ENCODE data around the gene MTCH1. TPM values are rescaled to one million over a fixed set of nuclear protein-coding genes. Genes with fewer than 3 reads are reported as not detected.

The MTCH1 gene
- total RNA-seq, 1 experiment from 2014 or later = 84.4 TPM

DNA sequence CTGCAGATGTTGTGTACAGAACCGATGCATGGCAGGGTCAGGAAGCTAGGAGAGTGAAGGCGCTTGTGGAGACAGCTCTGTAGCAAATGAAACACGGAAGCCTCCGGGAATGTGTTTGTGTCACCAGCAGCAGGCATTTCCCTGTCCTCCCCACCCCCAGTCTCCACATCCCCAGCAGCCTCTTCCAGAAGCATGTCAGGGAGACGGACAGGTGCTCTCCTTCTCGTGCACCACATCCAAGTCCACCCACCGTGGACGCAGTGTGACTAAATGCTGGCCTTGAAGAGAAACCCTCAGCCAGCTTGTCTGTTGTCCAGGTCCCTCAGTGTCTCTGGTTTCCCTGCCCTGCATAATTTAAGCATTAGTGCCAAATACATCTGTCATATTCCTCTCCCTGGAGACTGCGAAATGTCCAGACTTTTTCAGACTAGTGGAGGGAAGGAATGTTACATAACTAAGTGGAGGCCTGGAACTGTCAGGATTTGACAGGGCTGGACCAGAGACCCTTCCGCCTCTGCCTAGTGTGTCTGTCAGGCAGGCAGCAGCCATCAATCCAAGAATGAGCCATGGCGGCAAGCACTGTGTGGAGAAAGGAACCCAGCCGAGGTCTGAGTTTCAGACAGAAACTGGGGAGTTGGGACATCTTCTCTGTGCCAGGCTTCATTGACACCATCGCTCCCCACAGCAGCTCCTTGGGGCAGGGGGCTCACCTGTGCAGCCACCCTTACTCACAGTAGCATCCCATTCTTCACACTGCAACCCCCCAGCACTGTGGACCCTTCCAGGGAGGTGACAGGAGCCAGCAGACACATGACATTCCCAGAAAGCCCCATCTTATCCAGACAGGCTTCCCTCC lies 58.1 kb downstream of the MTCH1 start:
- H3K9me3 ChIP-seq (ENCODE audit: low read length) = no peaks in the 10 kb centered on the region
- H3K9me2 ChIP-seq (replicated peaks; ENCODE audit: insufficient read depth, low read length) = no peaks in the 10 kb centered on the region
- no peaks in the 10 kb centered on the region for H3K4me1 ChIP-seq (ENCODE audit: low read length)
- H3K27ac ChIP-seq (ENCODE audit: low read length) = no peak overlapping the region
- H3K36me3 ChIP-seq (ENCODE audit: insufficient read depth, low read length) = no peaks in the 10 kb centered on the region
- H3K9ac ChIP-seq (ENCODE audit: low read length) = no peak overlapping the region
- H4K20me1 ChIP-seq (ENCODE audit: insufficient read depth, low read depth, low read length) = no peaks in the 10 kb centered on the region
- H3K4me3 ChIP-seq (ENCODE audit: low read length) = no peak overlapping the region
- no peak for DNase-seq
- no peaks in the 10 kb centered on the region for H3K79me2 ChIP-seq (ENCODE audit: low read length)
- H2AFZ ChIP-seq (ENCODE audit: low read length) = no peak overlapping the region
- no peak overlapping the region for H3K4me2 ChIP-seq (ENCODE audit: low read depth, low read length, poor library complexity, severe bottlenecking)
- no peaks in the 10 kb centered on the region for H3K27me3 ChIP-seq (ENCODE audit: low read length)

DNA sequence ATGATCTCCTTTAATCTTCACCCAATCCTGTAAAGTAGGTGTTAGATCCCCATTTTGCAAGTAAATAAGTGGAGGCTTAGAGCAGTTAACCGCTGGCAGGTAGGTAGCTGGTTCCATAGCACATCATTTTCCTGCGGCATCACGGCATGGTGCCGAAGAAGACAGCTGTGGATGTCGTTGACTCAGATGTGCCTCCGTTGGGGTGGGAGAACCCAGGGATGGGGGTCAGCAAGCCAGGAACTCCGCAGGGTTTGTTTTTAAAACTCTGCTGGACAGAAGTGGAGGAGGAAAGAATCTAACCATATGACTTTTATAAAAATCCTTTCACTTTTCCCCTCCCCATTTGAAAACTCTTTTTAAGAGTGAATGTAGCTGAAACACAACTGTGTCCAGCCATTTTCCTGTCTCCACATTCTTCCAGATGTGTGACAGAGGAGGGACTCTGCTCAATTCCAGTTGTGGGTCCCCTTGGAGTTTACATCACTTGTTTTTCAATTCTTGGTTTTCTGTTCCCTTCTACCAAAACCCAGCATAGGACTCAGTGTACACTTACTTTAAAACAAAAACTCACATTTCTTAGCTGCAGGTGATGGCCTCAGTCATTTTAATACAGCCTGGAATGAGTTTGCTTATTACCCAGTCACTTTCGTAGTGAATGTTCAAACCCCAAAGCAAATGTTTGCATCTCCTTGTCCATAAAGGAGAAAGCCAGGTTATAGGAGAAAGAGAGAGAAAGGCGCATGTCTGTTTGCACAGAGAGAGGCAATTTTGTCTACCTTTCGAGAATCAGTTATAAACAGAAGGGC lies 59.1 kb downstream of the MTCH1 start:
- Histone ChIP-seq H3K9me2 (replicated peaks; ENCODE audit: insufficient read depth, low read length) (no peaks in the 10 kb centered on the region), H3K9me3 (ENCODE audit: low read length) (no peaks in the 10 kb centered on the region), H3K4me2 (ENCODE audit: low read depth, low read length, poor library complexity, severe bottlenecking) (no peak overlapping the region), H3K27me3 (ENCODE audit: low read length) (no peaks in the 10 kb centered on the region), H3K9ac (ENCODE audit: low read length) (no peak overlapping the region), H2AFZ (ENCODE audit: low read length) (no peak overlapping the region), H3K27ac (ENCODE audit: low read length) (no peak overlapping the region), H3K4me1 (ENCODE audit: low read length) (no peaks in the 10 kb centered on the region), H3K36me3 (ENCODE audit: insufficient read depth, low read length) (no peaks in the 10 kb centered on the region), H3K4me3 (ENCODE audit: low read length) (no peak overlapping the region), H3K79me2 (ENCODE audit: low read length) (no peaks in the 10 kb centered on the region), H4K20me1 (ENCODE audit: insufficient read depth, low read depth, low read length) (no peaks in the 10 kb centered on the region)
- DNase-seq = no peak

DNA sequence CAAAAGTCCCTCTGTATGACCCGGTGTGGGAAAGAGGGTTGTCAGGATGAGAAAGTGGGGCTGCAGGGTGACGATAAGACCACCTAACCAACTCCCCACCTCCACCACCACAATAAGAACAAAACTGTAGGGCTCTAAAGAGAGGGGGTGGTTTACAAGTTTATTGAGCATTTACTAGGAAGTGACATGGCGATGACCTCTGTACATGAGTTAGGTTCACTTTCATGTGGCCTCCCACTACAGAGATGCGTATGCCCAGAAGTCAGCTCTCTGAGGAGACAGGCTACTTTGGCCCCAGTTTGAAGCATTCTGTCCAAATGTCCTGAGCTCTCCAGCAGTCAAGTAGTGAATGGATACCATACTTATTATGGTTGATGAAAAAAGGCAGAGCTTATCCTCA lies 60.2 kb downstream of the MTCH1 start:
- Histone ChIP-seq H3K4me3 (ENCODE audit: low read length) (no peak overlapping the region), H3K9me2 (replicated peaks; ENCODE audit: insufficient read depth, low read length) (no peaks in the 10 kb centered on the region), H2AFZ (ENCODE audit: low read length) (no peak overlapping the region), H3K4me2 (ENCODE audit: low read depth, low read length, poor library complexity, severe bottlenecking) (no peak overlapping the region), H3K27ac (ENCODE audit: low read length) (no peak overlapping the region), H3K9ac (ENCODE audit: low read length) (no peak overlapping the region), H3K4me1 (ENCODE audit: low read length) (no peaks in the 10 kb centered on the region), H3K27me3 (ENCODE audit: low read length) (no peaks in the 10 kb centered on the region), H4K20me1 (ENCODE audit: insufficient read depth, low read depth, low read length) (no peaks in the 10 kb centered on the region), H3K79me2 (ENCODE audit: low read length) (no peaks in the 10 kb centered on the region), H3K9me3 (ENCODE audit: low read length) (no peaks in the 10 kb centered on the region), H3K36me3 (ENCODE audit: insufficient read depth, low read length) (no peaks in the 10 kb centered on the region)
- no peak for DNase-seq

DNA sequence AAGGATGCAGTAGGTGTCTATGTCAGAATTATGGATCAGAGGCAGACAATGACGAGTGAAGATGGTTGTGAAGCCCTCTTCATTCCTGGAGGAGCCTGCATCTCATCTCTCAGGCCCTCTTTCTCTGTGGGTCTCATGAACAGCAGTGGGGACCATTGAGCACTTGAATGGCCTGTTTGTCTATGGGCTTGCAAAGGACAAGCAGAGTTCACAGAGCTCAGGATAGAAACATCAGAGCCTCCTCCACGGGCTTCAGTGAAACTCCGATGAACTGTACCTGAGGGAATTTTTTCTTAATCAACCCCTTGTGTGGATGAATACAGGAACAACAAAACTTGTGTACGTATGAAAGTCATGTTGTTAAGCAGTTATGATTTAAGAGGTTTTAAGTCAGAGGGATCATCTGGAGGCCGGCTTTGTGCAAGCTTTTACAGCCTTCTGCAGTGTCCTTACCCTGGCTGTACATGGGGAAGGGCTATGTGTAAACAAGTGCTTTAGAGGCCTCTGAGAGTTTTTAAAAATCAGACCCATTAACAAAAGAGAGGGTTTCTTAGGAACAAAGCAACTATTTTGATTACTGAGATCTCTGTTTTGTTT lies 61.1 kb downstream of the MTCH1 start:
- Histone ChIP-seq H3K36me3 (ENCODE audit: insufficient read depth, low read length) (no peaks in the 10 kb centered on the region), H3K27ac (ENCODE audit: low read length) (no peak overlapping the region), H3K4me1 (ENCODE audit: low read length) (no peaks in the 10 kb centered on the region), H3K79me2 (ENCODE audit: low read length) (no peaks in the 10 kb centered on the region), H3K4me2 (ENCODE audit: low read depth, low read length, poor library complexity, severe bottlenecking) (no peak overlapping the region), H3K9me2 (replicated peaks; ENCODE audit: insufficient read depth, low read length) (no peaks in the 10 kb centered on the region), H3K27me3 (ENCODE audit: low read length) (no peaks in the 10 kb centered on the region), H3K9ac (ENCODE audit: low read length) (no peak overlapping the region), H2AFZ (ENCODE audit: low read length) (no peak overlapping the region), H3K4me3 (ENCODE audit: low read length) (no peak overlapping the region), H3K9me3 (ENCODE audit: low read length) (no peaks in the 10 kb centered on the region), H4K20me1 (ENCODE audit: insufficient read depth, low read depth, low read length) (no peaks in the 10 kb centered on the region)
- no peak for DNase-seq

DNA sequence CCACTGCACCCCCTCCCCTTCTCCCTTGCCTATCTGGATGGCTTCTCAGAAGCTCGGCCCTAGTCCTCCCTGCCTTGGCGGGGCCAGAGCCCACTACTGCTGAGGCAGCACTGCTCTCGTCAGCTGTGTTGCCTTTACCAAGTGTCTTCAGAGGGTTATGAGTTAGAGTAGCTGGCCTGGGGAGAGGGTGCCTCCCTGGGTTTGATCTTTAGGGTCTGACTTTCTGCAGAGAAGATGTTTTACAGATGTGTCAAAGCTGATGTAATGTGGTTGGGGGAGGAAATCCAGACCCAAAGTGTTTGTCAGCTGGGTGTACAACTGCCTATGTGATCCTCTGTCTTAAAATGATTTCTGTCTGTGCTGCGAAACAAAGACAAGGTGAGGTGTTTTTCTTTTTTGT lies 61.9 kb downstream of the MTCH1 start:
- Histone ChIP-seq H3K27me3 (ENCODE audit: low read length) (no peaks in the 10 kb centered on the region), H3K27ac (ENCODE audit: low read length) (no peak overlapping the region), H2AFZ (ENCODE audit: low read length) (no peak overlapping the region), H3K9me2 (replicated peaks; ENCODE audit: insufficient read depth, low read length) (no peaks in the 10 kb centered on the region), H3K79me2 (ENCODE audit: low read length) (no peaks in the 10 kb centered on the region), H3K4me3 (ENCODE audit: low read length) (no peak overlapping the region), H3K4me2 (ENCODE audit: low read depth, low read length, poor library complexity, severe bottlenecking) (no peak overlapping the region), H3K36me3 (ENCODE audit: insufficient read depth, low read length) (no peaks in the 10 kb centered on the region), H3K9me3 (ENCODE audit: low read length) (no peaks in the 10 kb centered on the region), H3K4me1 (ENCODE audit: low read length) (no peaks in the 10 kb centered on the region), H3K9ac (ENCODE audit: low read length) (no peak overlapping the region), H4K20me1 (ENCODE audit: insufficient read depth, low read depth, low read length) (no peaks in the 10 kb centered on the region)
- DNase-seq = no peak

DNA sequence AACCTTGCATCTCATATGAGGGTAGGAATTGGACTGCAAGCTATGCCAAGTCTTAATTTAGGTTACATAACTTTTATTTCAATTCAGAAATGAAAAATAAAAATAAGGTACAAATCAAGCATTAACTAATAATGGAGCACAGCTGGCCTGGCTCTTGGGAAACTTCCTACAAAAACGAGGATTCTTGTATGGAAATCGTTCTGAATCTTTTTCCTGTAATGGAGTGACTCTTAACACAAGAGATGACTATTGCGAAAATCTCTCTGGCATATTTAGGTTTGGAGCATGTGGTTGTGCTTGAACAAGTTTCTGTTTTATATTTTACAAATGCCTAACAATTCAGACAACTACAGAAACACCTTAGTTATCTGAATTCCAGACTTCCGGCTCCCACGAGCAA lies 65.5 kb downstream of the MTCH1 start:
- H3K27me3 ChIP-seq (ENCODE audit: low read length) = no peaks in the 10 kb centered on the region
- H3K4me1 ChIP-seq (ENCODE audit: low read length) = no peaks in the 10 kb centered on the region
- no peak overlapping the region for H3K9ac ChIP-seq (ENCODE audit: low read length)
- no peaks in the 10 kb centered on the region for H3K9me3 ChIP-seq (ENCODE audit: low read length)
- no peaks in the 10 kb centered on the region for H3K9me2 ChIP-seq (replicated peaks; ENCODE audit: insufficient read depth, low read length)
- peaks cover 11% of the 10 kb centered on the region; the same call in 1 of the 2 replicates for H3K36me3 ChIP-seq (ENCODE audit: insufficient read depth, low read length)
- no peaks in the 10 kb centered on the region for H3K79me2 ChIP-seq (ENCODE audit: low read length)
- no peak overlapping the region for H3K27ac ChIP-seq (ENCODE audit: low read length)
- H3K4me2 ChIP-seq (ENCODE audit: low read depth, low read length, poor library complexity, severe bottlenecking) = no peak overlapping the region
- no peak overlapping the region for H3K4me3 ChIP-seq (ENCODE audit: low read length)
- DNase-seq = no peak
- H2AFZ ChIP-seq (ENCODE audit: low read length) = no peak overlapping the region
- no peaks in the 10 kb centered on the region for H4K20me1 ChIP-seq (ENCODE audit: insufficient read depth, low read depth, low read length)

DNA sequence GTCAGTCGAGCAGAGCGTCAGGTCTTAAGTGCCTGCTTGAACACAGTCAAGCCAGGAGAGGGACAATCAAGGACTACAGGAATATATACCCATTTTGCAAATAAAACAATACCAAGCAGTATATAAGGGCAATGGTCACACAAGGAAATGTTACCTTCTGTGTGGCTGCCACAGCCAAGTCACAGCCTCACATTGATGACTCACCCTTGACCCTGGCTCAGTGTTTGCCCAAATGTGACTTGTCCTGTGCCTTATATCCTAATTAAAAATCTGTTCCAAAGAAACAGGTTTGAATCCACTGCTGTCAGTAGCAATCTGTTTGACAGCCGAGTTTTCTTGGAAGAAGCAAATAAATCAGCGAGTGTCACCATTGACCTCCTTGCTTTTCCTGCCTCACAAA lies 65.9 kb downstream of the MTCH1 start:
- no peak overlapping the region for H2AFZ ChIP-seq (ENCODE audit: low read length)
- H3K9me3 ChIP-seq (ENCODE audit: low read length) = no peaks in the 10 kb centered on the region
- no peaks in the 10 kb centered on the region for H4K20me1 ChIP-seq (ENCODE audit: insufficient read depth, low read depth, low read length)
- no peaks in the 10 kb centered on the region for H3K27me3 ChIP-seq (ENCODE audit: low read length)
- H3K79me2 ChIP-seq (ENCODE audit: low read length) = no peaks in the 10 kb centered on the region
- no peak overlapping the region for H3K4me3 ChIP-seq (ENCODE audit: low read length)
- no peak overlapping the region for H3K4me2 ChIP-seq (ENCODE audit: low read depth, low read length, poor library complexity, severe bottlenecking)
- DNase-seq = no peak
- no peaks in the 10 kb centered on the region for H3K4me1 ChIP-seq (ENCODE audit: low read length)
- no peak overlapping the region for H3K9ac ChIP-seq (ENCODE audit: low read length)
- no peaks in the 10 kb centered on the region for H3K9me2 ChIP-seq (replicated peaks; ENCODE audit: insufficient read depth, low read length)
- peaks cover 11% of the 10 kb centered on the region; the same call in 1 of the 2 replicates for H3K36me3 ChIP-seq (ENCODE audit: insufficient read depth, low read length)
- no peak overlapping the region for H3K27ac ChIP-seq (ENCODE audit: low read length)

Measured in Karpas-422 (cell line).